H1 (cell line): ENCODE measurements around the gene NELFA. TPM values are rescaled to one million over a fixed set of nuclear protein-coding genes. Genes with fewer than 3 reads are reported as not detected.

ENCODE experiments used
- CTCF ChIA-PET: fragments of 300-600 bp; sonication (Branson Sonifier 250); formaldehyde crosslinking; loops from one replicate; lab custom pipeline; 2021; ENCODE audit not compliant: partially characterized antibody; lab: Charles Lee
- POLR2A ChIA-PET: fragments of 300-600 bp; sonication (Branson Sonifier 250); formaldehyde crosslinking; loops from one replicate; lab custom pipeline; 2021; ENCODE audit warnings: inconsistent platforms; ENCODE audit not compliant: partially characterized antibody; lab: Charles Lee
- DNase-seq, 2 experiments: peaks; one replicate each; pipeline versions ENCODE4 v3.0.0 to v3.0.0-alpha.2; 2010 to 2022; ENCODE audit warnings: low spot score in 2 of 2, low read depth in 1 of 2, mixed read lengths in 1 of 2
- FAIRE-seq: peaks from 2 replicates; lab custom pipeline; 2011; peaks lifted over from hg19 to GRCh38; lab: Jason Lieb, UNC
- H2AFZ ChIP-seq: 2 replicates; pipeline ENCODE4 v1.8.1; 2012; ENCODE audit warnings: low read length, inconsistent platforms
- H2AK5ac ChIP-seq: 2 replicates; pipeline ENCODE4 v1.6.1; 2013; ENCODE audit warnings: low read depth, low read length
- H2BK120ac ChIP-seq: replicated peaks from 2 replicates; pipeline ENCODE3; 2013; ENCODE audit warnings: low read depth, low read length, inconsistent platforms
- H2BK12ac ChIP-seq: 2 replicates; pipeline ENCODE4 v1.6.1; 2013; ENCODE audit warnings: low read depth, low read length
- H2BK15ac ChIP-seq: 2 replicates; pipeline ENCODE4 v1.6.1; 2013; ENCODE audit warnings: low read length
- H2BK20ac ChIP-seq: 2 replicates; pipeline ENCODE4 v1.6.1; 2013; ENCODE audit warnings: low read length
- H2BK5ac ChIP-seq: 2 replicates; pipeline ENCODE4 v1.6.1; 2013; ENCODE audit warnings: low read depth, low read length
- H3K14ac ChIP-seq: 2 replicates; pipeline ENCODE4 v1.6.1; 2013; ENCODE audit warnings: inconsistent platforms; ENCODE audit not compliant: insufficient read length
- H3K18ac ChIP-seq: 2 replicates; pipeline ENCODE4 v1.6.1; 2013; ENCODE audit warnings: low read length; ENCODE audit errors: extremely low read depth
- H3K23ac ChIP-seq: 2 replicates; pipeline ENCODE4 v1.6.1; 2013; ENCODE audit warnings: inconsistent platforms; ENCODE audit not compliant: insufficient read length
- H3K23me2 ChIP-seq: 2 replicates; pipeline ENCODE4 v1.6.1; 2013; ENCODE audit warnings: low read depth, low read length
- H3K27ac ChIP-seq: 2 replicates; pipeline ENCODE4 v1.6.1; 2011; ENCODE audit warnings: low read depth, low read length, inconsistent platforms
- H3K27me3 ChIP-seq, 4 experiments: replicated peaks in 1 of 4; 1 replicate in 1 of 4; 2 replicates in 3 of 4; pipeline versions ENCODE4 v1.6.1 to v1.8.1; 2011 to 2013; ENCODE audit warnings: low read length in 3 of 4, mild to moderate bottlenecking in 3 of 4, inconsistent platforms in 2 of 4, mixed read lengths in 2 of 4, moderate library complexity in 1 of 4; ENCODE audit not compliant: control insufficient read depth in 3 of 4, insufficient read depth in 3 of 4; ENCODE audit errors: extremely low read depth in 1 of 4
- H3K36me3 ChIP-seq, 4 experiments: 2 replicates each; pipeline versions ENCODE4 v1.6.1 to v1.8.1; 2011 to 2013; ENCODE audit warnings: mild to moderate bottlenecking in 4 of 4, low read length in 3 of 4, moderate library complexity in 2 of 4, control low read depth in 1 of 4, inconsistent platforms in 1 of 4; ENCODE audit not compliant: insufficient read depth in 4 of 4, control insufficient read depth in 2 of 4
- H3K4ac ChIP-seq: replicated peaks from 2 replicates; pipeline ENCODE3; 2013; ENCODE audit warnings: low read length, low read depth, mixed read lengths, inconsistent platforms; ENCODE audit not compliant: insufficient read length
- H3K4me1 ChIP-seq, 4 experiments: replicated peaks in 1 of 4; 1 replicate in 1 of 4; 2 replicates in 3 of 4; pipeline versions ENCODE4 v1.6.1 to v1.8.1; 2011 to 2013; ENCODE audit warnings: low read length in 3 of 4, inconsistent platforms in 2 of 4, mixed read lengths in 1 of 4; ENCODE audit not compliant: insufficient read depth in 4 of 4, control insufficient read depth in 3 of 4
- H3K4me2 ChIP-seq, 2 experiments: 2 replicates each; pipeline versions ENCODE4 v1.6.1 to v1.8.1; 2011 to 2013; ENCODE audit warnings: low read depth in 2 of 2, low read length in 2 of 2, control low read depth in 1 of 2, inconsistent platforms in 1 of 2, mild to moderate bottlenecking in 1 of 2; ENCODE audit not compliant: insufficient read depth in 1 of 2
- H3K4me3 ChIP-seq, 4 experiments: fragments of 200-600, 300-600 bp in 1 of 4; sonication (generic), shearing (Covaris generic), sonication (Bioruptor Twin) in 1 of 4; 2 replicates each; pipeline versions ENCODE4 v1.5.1 to v1.8.1; 2011 to 2016; ENCODE audit warnings: low read length in 4 of 4, low read depth in 3 of 4, control low read depth in 2 of 4, inconsistent platforms in 2 of 4, mild to moderate bottlenecking in 2 of 4, mixed read lengths in 1 of 4, moderate library complexity in 1 of 4; ENCODE audit not compliant: insufficient read depth in 2 of 4; ENCODE audit errors: extremely low read depth in 1 of 4
- H3K56ac ChIP-seq: replicated peaks from 2 replicates; pipeline ENCODE3; 2013; ENCODE audit warnings: low read depth, mild to moderate bottlenecking, mixed read lengths, low read length, inconsistent platforms; ENCODE audit not compliant: insufficient read length
- H3K79me1 ChIP-seq: 2 replicates; pipeline ENCODE4 v1.6.1; 2013; ENCODE audit warnings: low read depth, low read length, control low read depth
- H3K79me2 ChIP-seq, 2 experiments: 2 replicates each; pipeline versions ENCODE4 v1.6.1 to v1.8.1; 2012 to 2013; ENCODE audit warnings: low read length in 2 of 2, mild to moderate bottlenecking in 2 of 2, inconsistent platforms in 1 of 2; ENCODE audit not compliant: insufficient read depth in 2 of 2, control insufficient read depth in 1 of 2
- H3K9ac ChIP-seq, 4 experiments: replicated peaks in 1 of 4; 1 replicate in 1 of 4; 2 replicates in 3 of 4; pipeline versions ENCODE4 v1.6.1 to v1.8.1; 2011 to 2013; ENCODE audit warnings: low read depth in 3 of 4, low read length in 3 of 4, control low read depth in 2 of 4, mild to moderate bottlenecking in 2 of 4, moderate library complexity in 2 of 4, inconsistent platforms in 1 of 4; ENCODE audit errors: extremely low read depth in 1 of 4
- H3K9me3 ChIP-seq, 2 experiments: 2 replicates each; pipeline versions ENCODE4 v1.6.1 to v1.8.1; 2012 to 2013; ENCODE audit warnings: mild to moderate bottlenecking in 2 of 2, moderate library complexity in 2 of 2, control low read depth in 1 of 2, inconsistent platforms in 1 of 2, low read depth in 1 of 2, low read length in 1 of 2, mixed read lengths in 1 of 2; ENCODE audit not compliant: insufficient read depth in 2 of 2
- H4K20me1 ChIP-seq, 2 experiments: replicated peaks in 1 of 2; 2 replicates each; pipeline versions ENCODE3 to v1.8.1; 2011 to 2013; ENCODE audit warnings: inconsistent platforms in 2 of 2, low read length in 2 of 2, mild to moderate bottlenecking in 1 of 2; ENCODE audit not compliant: insufficient read depth in 2 of 2, control insufficient read depth in 1 of 2
- H4K5ac ChIP-seq: 2 replicates; pipeline ENCODE4 v1.6.1; 2013; ENCODE audit warnings: low read length, low read depth, mixed read lengths, inconsistent platforms; ENCODE audit not compliant: insufficient read length
- H4K8ac ChIP-seq: 2 replicates; pipeline ENCODE4 v1.8.0; 2013; ENCODE audit warnings: mild to moderate bottlenecking, moderate library complexity, low read length, inconsistent platforms; ENCODE audit not compliant: insufficient read depth; ENCODE audit errors: extremely low read depth
- H4K91ac ChIP-seq: replicated peaks from 2 replicates; pipeline ENCODE3; 2013; ENCODE audit warnings: low read length, mixed read lengths, inconsistent platforms; ENCODE audit not compliant: insufficient read length
- E2F6 ChIP-seq: IDR thresholded peaks from 2 replicates; pipeline ENCODE4 v1.6.1; 2012; ENCODE audit warnings: inconsistent platforms
- RXRA ChIP-seq: IDR thresholded peaks from 2 replicates; pipeline ENCODE4 v1.6.1; 2011; ENCODE audit warnings: low read depth, mild to moderate bottlenecking, low read length, moderate library complexity; ENCODE audit not compliant: insufficient read depth
- SRF ChIP-seq: IDR thresholded peaks from 2 replicates; pipeline ENCODE4 v1.6.1; 2011; ENCODE audit warnings: mild to moderate bottlenecking, low read depth, low read length, moderate library complexity
- WGBS, 2 experiments: shearing (Covaris generic) in 1 of 2; methylation state at CpG; one replicate each; pipeline versions ENCODE4 v1.1.6 to v1.1.7; 2013 to 2015; ENCODE audit warnings: low lambda C conversion rate in 2 of 2, mixed read lengths in 2 of 2, inconsistent platforms in 1 of 2, low coverage in 1 of 2, missing lambda C conversion rate in 1 of 2; ENCODE audit not compliant: insufficient replicate concordance in 2 of 2, insufficient coverage in 1 of 2, insufficient read length in 1 of 2; ENCODE audit errors: extremely low coverage in 1 of 2, missing lambda C conversion rate in 1 of 2; 5-methylcytosine and 5-hydroxymethylcytosine counted together
- polyA plus RNA-seq, 7 experiments: library from polyadenylated mRNA; depleted of rRNA in 3 of 7; stranded (reverse) in 5 of 7; unstranded in 2 of 7; fragments of >200 nt in 5 of 7; fragments of 200-250 nt in 2 of 7; gene quantifications; 1 replicate in 5 of 7; 2 replicates in 1 of 7; 4 replicates in 1 of 7; pipeline versions ENCODE4 v1.2.1 to v1.2.3, GENCODE V29; 2011 to 2013; ENCODE audit warnings: missing spikeins in 2 of 7, mixed read lengths in 2 of 7
- total RNA-seq: library from RNA; stranded (reverse); fragmentation: NEBNext Ultra II Directional; extraction: Animal tissue kit (Norgen Biotek cat#: 25700); gene quantifications from 2 replicates; pipeline ENCODE4 v1.2.1, GENCODE V29; 2021

The NELFA gene
- total and polyA plus RNA-seq, 2 of the 8 experiments (the other 6 are each of a cell fraction or from before 2014, with no cell fraction given): 41.8 to 57.5 TPM

- Histone ChIP-seq H3K27me3 (no peaks in the 10 kb centered on the region), H2BK15ac (no peak overlapping the region), H3K79me2 (no peaks in the 10 kb centered on the region), H3K9me3 (no peaks in the 10 kb centered on the region), H3K4me2 (no peak overlapping the region), H2BK20ac (no peak overlapping the region), H2BK5ac (no peak overlapping the region), H2AFZ (no peak overlapping the region), H2AK5ac (no peak overlapping the region), H3K36me3 (peaks cover 17 to 46% (median 33%) of the 10 kb centered on the region in 4 experiments; a peak in 7 of 8 replicates), H3K4me1 (no peaks in the 10 kb centered on the region; a peak in 2 of 7 replicates), H2BK12ac (no peak overlapping the region), H4K20me1 (peaks cover 1 to 3% of the 10 kb centered on the region in 2 experiments), H3K9ac (no peak overlapping the region), H3K23ac (no peak overlapping the region), H3K23me2 (no peaks in the 10 kb centered on the region), H3K4ac (no peak overlapping the region), H2BK120ac (no peak overlapping the region), H4K5ac (no peak overlapping the region), H4K8ac (no peak overlapping the region), H3K56ac (no peak overlapping the region), H3K27ac (no peak overlapping the region), H3K18ac (no peak overlapping the region), H3K14ac (no peak overlapping the region), H3K4me3 (no peak overlapping the region), H4K91ac (no peak overlapping the region), H3K79me1 (no peaks in the 10 kb centered on the region)
- ChIA-PET CTCF (interaction anchor here (2.1 kb wide), 1 partner anchor 63 kb away, joined by 7 read pairs; no protein-coding TSS in a partner anchor), POLR2A (interaction anchor here (1.3 kb wide), 1 partner anchor 48 kb away, joined by 3 read pairs; the partner anchor contains the start of gene NELFA)
- FAIRE-seq (no peak), DNase-seq (no peak)
- no peak for TF ChIP-seq RXRA
- TF ChIP-seq E2F6: no peak
- no peak for TF ChIP-seq SRF
- 96% methylated on average over 4 of the region's 4 CpGs; no CpG with 5 or more reads in 1 of the 2 experiments for WGBS, 2 experiments
Measured at GRCh38 chr4:1961563-1961962, 47.2 kb downstream of the NELFA start.
